HepG2 (cell line): ENCODE results near the gene THPO. TPM values are rescaled to one million over a fixed set of nuclear protein-coding genes. Genes with fewer than 3 reads are reported as not detected.

Experiments
- AGO2 ChIP-seq: fragments of 200-400 bp; formaldehyde crosslinking; optimal IDR thresholded peaks from 2 replicates; pipeline ENCODE3; 2017; ENCODE audit warnings: mild to moderate bottlenecking, low read depth, low read length, moderate library complexity
- ASH2L ChIP-seq: fragments of 300-600, 200-600 bp; sonication (generic); IDR thresholded peaks from 2 replicates; pipeline ENCODE4 v1.7.0; 2017; ENCODE audit warnings: low read depth, mild to moderate bottlenecking, moderate library complexity, mixed read lengths, low read length; ENCODE audit not compliant: insufficient read length
- ATF1 ChIP-seq: IDR thresholded peaks from 2 replicates; pipeline ENCODE4 v1.6.1; 2016; ENCODE audit warnings: mild to moderate bottlenecking, control low read depth
- CEBPB ChIP-seq: IDR thresholded peaks from 2 replicates; pipeline ENCODE4 v1.6.1; 2011; ENCODE audit warnings: low read depth, low read length, improper control_type of control experiment, borderline replicate concordance
- KLF15 ChIP-seq: sonication (generic); formaldehyde crosslinking; IDR thresholded peaks from 2 replicates; pipeline ENCODE4 v1.8.1; 2023; ENCODE audit warnings: borderline replicate concordance, mild to moderate bottlenecking, inconsistent platforms, missing genetic modification reagents, mixed read lengths
- MIER3 ChIP-seq: IDR thresholded peaks from 2 replicates; pipeline ENCODE4 v1.6.1; 2016; ENCODE audit warnings: missing compliant biosample characterization, borderline replicate concordance
- PHF8 ChIP-seq: sonication (generic); formaldehyde crosslinking; IDR thresholded peaks from 2 replicates; pipeline ENCODE4 v1.5.0; 2020; ENCODE audit warnings: missing genetic modification reagents
- RBFOX2 ChIP-seq: fragments of 200-400 bp; formaldehyde crosslinking; IDR thresholded peaks from 2 replicates; pipeline ENCODE4 v1.6.1; 2017; ENCODE audit warnings: low read depth, mild to moderate bottlenecking, low read length
- ZFX ChIP-seq: sonication (generic); formaldehyde crosslinking; IDR thresholded peaks from 2 replicates; pipeline ENCODE4 v1.4.0; 2020; ENCODE audit warnings: mild to moderate bottlenecking, low read depth, missing genetic modification reagents, moderate library complexity
- ZFYVE20 ChIP-seq: sonication (generic); formaldehyde crosslinking; IDR thresholded peaks from 2 replicates; pipeline ENCODE4 v1.8.0; 2023; ENCODE audit warnings: low read depth, mild to moderate bottlenecking, moderate library complexity, missing genetic modification reagents, borderline replicate concordance
- ZNF20 ChIP-seq: sonication (generic); formaldehyde crosslinking; IDR thresholded peaks from 2 replicates; pipeline ENCODE4 v1.4.0; 2020; ENCODE audit warnings: mild to moderate bottlenecking, moderate library complexity, missing genetic modification reagents
- ZNF225 ChIP-seq: sonication (generic); formaldehyde crosslinking; IDR thresholded peaks from 2 replicates; pipeline ENCODE4 v1.4.0; 2020; ENCODE audit warnings: mild to moderate bottlenecking, missing genetic modification reagents
- ZNF317 ChIP-seq: sonication (generic); formaldehyde crosslinking; IDR thresholded peaks from 2 replicates; pipeline ENCODE4 v1.5.0; 2020; ENCODE audit warnings: mild to moderate bottlenecking, missing genetic modification reagents
- ZNF331 ChIP-seq: sonication (generic); formaldehyde crosslinking; IDR thresholded peaks from 2 replicates; pipeline ENCODE4 v1.4.0; 2020; ENCODE audit warnings: missing genetic modification reagents
- polyA plus RNA-seq, 8 experiments: library from polyadenylated mRNA; depleted of rRNA in 3 of 8; stranded (reverse) in 7 of 8; unstranded in 1 of 8; fragments of >200 nt; fragmentation: Illumina TruSeq in 4 of 8; extraction: Trizol in 4 of 8; gene quantifications; 2 replicates each; pipeline versions ENCODE4 v1.2.1 to v1.2.3, GENCODE V29; 2011 to 2016; ENCODE audit warnings: low read depth in 4 of 8, missing spikeins in 1 of 8, mixed read lengths in 1 of 8; ENCODE audit not compliant: insufficient read depth in 1 of 8
- total RNA-seq, 5 experiments: library from RNA; depleted of rRNA; stranded (reverse); fragments of >200 nt; fragmentation: Illumina TruSeq; extraction: Trizol; gene quantifications; 2 replicates each; pipeline ENCODE4 v1.2.3, GENCODE V29; 2016; ENCODE audit warnings: low read depth in 1 of 5
- TF ChIP-seq, protein P1 (sequence below): sonication (generic); formaldehyde crosslinking; IDR thresholded peaks from 2 replicates; pipeline ENCODE4 v1.8.1; 2023; ENCODE audit warnings: mild to moderate bottlenecking, missing genetic modification reagents
- TF ChIP-seq, protein P2 (sequence below): sonication (generic); formaldehyde crosslinking; IDR thresholded peaks from 2 replicates; pipeline ENCODE4 v1.5.0; 2020; ENCODE audit warnings: missing genetic modification reagents

Gene THPO
- total and polyA plus RNA-seq, 2 of the 13 experiments (the other 11 are each of a cell fraction or from before 2014, with no cell fraction given), result 2.8 to 4.8 TPM

DNA sequence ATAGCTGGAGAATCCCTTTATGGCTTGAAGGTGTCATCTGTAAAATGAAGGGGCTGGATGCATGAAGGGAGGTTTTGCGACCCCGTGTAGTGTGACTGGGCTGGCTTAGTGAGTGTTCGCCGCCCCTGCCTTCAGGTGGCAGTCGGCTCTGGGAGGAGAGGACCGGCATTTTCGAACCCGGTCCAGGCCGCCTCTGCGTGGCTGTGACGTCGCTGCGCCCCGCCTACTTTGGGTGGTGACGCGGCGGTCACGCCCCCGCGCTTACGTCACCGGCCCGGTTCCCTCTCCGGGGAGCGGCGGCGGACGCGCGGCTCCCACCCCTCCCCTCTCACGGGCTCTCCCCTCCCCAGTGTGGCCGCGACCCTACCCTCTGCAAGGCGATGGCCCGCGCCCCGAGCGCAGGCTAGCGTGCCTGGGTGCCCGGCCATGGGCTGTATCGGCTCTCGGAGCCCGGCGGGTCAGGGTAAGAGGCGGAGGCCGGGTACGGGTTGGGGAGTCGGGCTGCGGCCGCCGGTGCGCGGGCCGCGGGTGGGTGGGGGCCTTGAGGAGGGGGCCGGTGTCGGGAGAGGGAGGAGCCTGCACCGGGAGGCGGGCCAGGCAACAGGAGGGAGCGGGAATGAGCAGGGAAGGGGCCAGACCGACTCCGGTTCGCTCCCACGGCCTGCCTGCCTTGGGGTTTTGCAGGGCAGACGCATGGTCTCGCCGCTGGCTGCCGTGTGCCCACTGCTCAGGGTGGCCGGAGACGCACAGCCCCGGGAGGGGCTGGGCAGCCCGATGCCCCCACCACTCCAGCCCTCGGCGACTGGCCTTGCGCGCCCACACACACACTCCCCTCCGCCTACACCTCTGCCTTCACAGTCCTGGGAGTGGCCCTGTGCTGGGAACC, 42.1 kb downstream of the THPO start (continued):
- TF ChIP-seq CEBPB, result peak; percentile 36; the same call in 1 of the 2 replicates
- TF ChIP-seq ZFYVE20 (CRISPR knock-in tag), result no peak
- 0 out of 2 replicates have a peak, but pooled peaks have one; percentile 45 for TF ChIP-seq ZNF20 (CRISPR knock-in tag)
- peak; percentile 88 for TF ChIP-seq PHF8 (CRISPR knock-in tag)
- TF ChIP-seq, protein P1, sequence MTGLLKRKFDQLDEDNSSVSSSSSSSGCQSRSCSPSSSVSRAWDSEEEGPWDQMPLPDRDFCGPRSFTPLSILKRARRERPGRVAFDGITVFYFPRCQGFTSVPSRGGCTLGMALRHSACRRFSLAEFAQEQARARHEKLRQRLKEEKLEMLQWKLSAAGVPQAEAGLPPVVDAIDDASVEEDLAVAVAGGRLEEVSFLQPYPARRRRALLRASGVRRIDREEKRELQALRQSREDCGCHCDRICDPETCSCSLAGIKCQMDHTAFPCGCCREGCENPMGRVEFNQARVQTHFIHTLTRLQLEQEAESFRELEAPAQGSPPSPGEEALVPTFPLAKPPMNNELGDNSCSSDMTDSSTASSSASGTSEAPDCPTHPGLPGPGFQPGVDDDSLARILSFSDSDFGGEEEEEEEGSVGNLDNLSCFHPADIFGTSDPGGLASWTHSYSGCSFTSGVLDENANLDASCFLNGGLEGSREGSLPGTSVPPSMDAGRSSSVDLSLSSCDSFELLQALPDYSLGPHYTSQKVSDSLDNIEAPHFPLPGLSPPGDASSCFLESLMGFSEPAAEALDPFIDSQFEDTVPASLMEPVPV (CRISPR knock-in tag), result 0 out of 2 replicates have a peak, but pooled peaks have one; percentile 37
- TF ChIP-seq MIER3 (CRISPR knock-in tag), result no peak
- TF ChIP-seq ZNF225, result no peak
- TF ChIP-seq KLF15 (CRISPR knock-in tag), result no peak
- peak; percentile 50 for TF ChIP-seq ASH2L
- peak; percentile 99 for TF ChIP-seq AGO2
- TF ChIP-seq, protein P2, sequence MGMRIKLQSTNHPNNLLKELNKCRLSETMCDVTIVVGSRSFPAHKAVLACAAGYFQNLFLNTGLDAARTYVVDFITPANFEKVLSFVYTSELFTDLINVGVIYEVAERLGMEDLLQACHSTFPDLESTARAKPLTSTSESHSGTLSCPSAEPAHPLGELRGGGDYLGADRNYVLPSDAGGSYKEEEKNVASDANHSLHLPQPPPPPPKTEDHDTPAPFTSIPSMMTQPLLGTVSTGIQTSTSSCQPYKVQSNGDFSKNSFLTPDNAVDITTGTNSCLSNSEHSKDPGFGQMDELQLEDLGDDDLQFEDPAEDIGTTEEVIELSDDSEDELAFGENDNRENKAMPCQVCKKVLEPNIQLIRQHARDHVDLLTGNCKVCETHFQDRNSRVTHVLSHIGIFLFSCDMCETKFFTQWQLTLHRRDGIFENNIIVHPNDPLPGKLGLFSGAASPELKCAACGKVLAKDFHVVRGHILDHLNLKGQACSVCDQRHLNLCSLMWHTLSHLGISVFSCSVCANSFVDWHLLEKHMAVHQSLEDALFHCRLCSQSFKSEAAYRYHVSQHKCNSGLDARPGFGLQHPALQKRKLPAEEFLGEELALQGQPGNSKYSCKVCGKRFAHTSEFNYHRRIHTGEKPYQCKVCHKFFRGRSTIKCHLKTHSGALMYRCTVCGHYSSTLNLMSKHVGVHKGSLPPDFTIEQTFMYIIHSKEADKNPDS (CRISPR knock-in tag), result no peak
- peak; percentile 82 for TF ChIP-seq ZFX
- TF ChIP-seq ZNF331 (CRISPR knock-in tag), result 0 out of 2 replicates have a peak, but pooled peaks have one; percentile 26
- peak; percentile 74; the same call in 1 of the 2 replicates for TF ChIP-seq ZNF317
- peak; percentile 89 for TF ChIP-seq RBFOX2
- TF ChIP-seq ATF1 (CRISPR knock-in tag), result peak; percentile 92
